HL-60 (cell line): Measurements from ENCODE around the gene DCAF11.

ENCODE experiments used
- DNase-seq, 2 experiments: peaks; one replicate each; pipeline ENCODE4 v3.0.0-alpha.2; 2010 to 2020; ENCODE audit warnings: low read depth in 1 of 2, low spot score in 1 of 2
- H3K27ac ChIP-seq: fragments of 250-450 bp; sonication (Bioruptor Pico); replicated peaks from 2 replicates; pipeline ENCODE4 v1.5.1; 2020; ENCODE audit warnings: mild to moderate bottlenecking, moderate library complexity
- H3K27me3 ChIP-seq: fragments of 250-450 bp; sonication (Bioruptor Pico); 2 replicates; pipeline ENCODE4 v1.5.1; 2021; ENCODE audit warnings: mild to moderate bottlenecking, moderate library complexity; ENCODE audit not compliant: insufficient read depth, poor library complexity, severe bottlenecking
- H3K4me3 ChIP-seq: replicated peaks from 2 replicates; pipeline ENCODE4 v1.5.1; 2011; ENCODE audit warnings: mild to moderate bottlenecking, control low read depth, low read length; ENCODE audit not compliant: insufficient read depth
- CTCF ChIP-seq: IDR thresholded peaks from one replicate; pipeline ENCODE4 v1.5.1; 2011; ENCODE audit warnings: low read length, control low read depth, inconsistent platforms; ENCODE audit not compliant: insufficient read depth
- GABPA ChIP-seq: IDR thresholded peaks from 2 replicates; pipeline ENCODE4 v1.6.1; 2012; ENCODE audit warnings: low read depth
- POLR2AphosphoS5 ChIP-seq: IDR thresholded peaks from 2 replicates; pipeline ENCODE4 v1.6.1; 2012; ENCODE audit warnings: low read depth
- SPI1 ChIP-seq: IDR thresholded peaks from 2 replicates; pipeline ENCODE4 v1.6.1; 2012; ENCODE audit warnings: low read depth, mild to moderate bottlenecking, borderline replicate concordance
- TF ChIP-seq, protein P1 (sequence below): IDR thresholded peaks from 2 replicates; pipeline ENCODE4 v1.6.1; 2012; ENCODE audit warnings: low read depth; ENCODE audit not compliant: insufficient replicate concordance

DCAF11 gene

GRCh38 chr14:24126939-24127338 lies 12.4 kb downstream of the DCAF11 start:
- H3K27me3 ChIP-seq = no peaks in the 10 kb centered on the region
- no peak for DNase-seq
- no peak overlapping the region for H3K4me3 ChIP-seq
- H3K27ac ChIP-seq = no peak overlapping the region
- TF ChIP-seq POLR2AphosphoS5 (no peak), GABPA (no peak), CTCF (no peak), SPI1 (no peak)
- TF ChIP-seq, protein P1, sequence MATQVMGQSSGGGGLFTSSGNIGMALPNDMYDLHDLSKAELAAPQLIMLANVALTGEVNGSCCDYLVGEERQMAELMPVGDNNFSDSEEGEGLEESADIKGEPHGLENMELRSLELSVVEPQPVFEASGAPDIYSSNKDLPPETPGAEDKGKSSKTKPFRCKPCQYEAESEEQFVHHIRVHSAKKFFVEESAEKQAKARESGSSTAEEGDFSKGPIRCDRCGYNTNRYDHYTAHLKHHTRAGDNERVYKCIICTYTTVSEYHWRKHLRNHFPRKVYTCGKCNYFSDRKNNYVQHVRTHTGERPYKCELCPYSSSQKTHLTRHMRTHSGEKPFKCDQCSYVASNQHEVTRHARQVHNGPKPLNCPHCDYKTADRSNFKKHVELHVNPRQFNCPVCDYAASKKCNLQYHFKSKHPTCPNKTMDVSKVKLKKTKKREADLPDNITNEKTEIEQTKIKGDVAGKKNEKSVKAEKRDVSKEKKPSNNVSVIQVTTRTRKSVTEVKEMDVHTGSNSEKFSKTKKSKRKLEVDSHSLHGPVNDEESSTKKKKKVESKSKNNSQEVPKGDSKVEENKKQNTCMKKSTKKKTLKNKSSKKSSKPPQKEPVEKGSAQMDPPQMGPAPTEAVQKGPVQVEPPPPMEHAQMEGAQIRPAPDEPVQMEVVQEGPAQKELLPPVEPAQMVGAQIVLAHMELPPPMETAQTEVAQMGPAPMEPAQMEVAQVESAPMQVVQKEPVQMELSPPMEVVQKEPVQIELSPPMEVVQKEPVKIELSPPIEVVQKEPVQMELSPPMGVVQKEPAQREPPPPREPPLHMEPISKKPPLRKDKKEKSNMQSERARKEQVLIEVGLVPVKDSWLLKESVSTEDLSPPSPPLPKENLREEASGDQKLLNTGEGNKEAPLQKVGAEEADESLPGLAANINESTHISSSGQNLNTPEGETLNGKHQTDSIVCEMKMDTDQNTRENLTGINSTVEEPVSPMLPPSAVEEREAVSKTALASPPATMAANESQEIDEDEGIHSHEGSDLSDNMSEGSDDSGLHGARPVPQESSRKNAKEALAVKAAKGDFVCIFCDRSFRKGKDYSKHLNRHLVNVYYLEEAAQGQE = no peak

- no peak for DNase-seq
Measured at GRCh38 chr14:24127673-24128072, 13.1 kb downstream of the DCAF11 start.

GRCh38 chr14:24129410-24129998 lies 14.9 kb downstream of the DCAF11 start:
- no peaks in the 10 kb centered on the region for H3K27me3 ChIP-seq
- no peak for DNase-seq

More at GRCh38 chr14:24127673-24128072, 13.1 kb downstream of the DCAF11 start:
- no peak overlapping the region for H3K4me3 ChIP-seq
- TF ChIP-seq POLR2AphosphoS5 (no peak), SPI1 (no peak), GABPA (no peak), CTCF (no peak)
- TF ChIP-seq, protein P1 = no peak
- H3K27me3 ChIP-seq = no peaks in the 10 kb centered on the region
- H3K27ac ChIP-seq = no peak overlapping the region

More at GRCh38 chr14:24129410-24129998, 14.9 kb downstream of the DCAF11 start:
- TF ChIP-seq SPI1 (no peak), GABPA (no peak), CTCF (no peak), POLR2AphosphoS5 (no peak)
- TF ChIP-seq, protein P1 = no peak
- Histone ChIP-seq H3K27ac (no peak overlapping the region), H3K4me3 (no peak overlapping the region)
